Brain pericyte (primary cell): ENCODE results near the gene VPS36.
"Not testable (repeated sequence)": the region's sequence is repeated elsewhere in the genome, so short reads cannot be mapped to it uniquely, and the experiment has no call there.

Experiments used
- DNase-seq: peaks from one replicate; pipeline ENCODE4 v3.0.0-alpha.2; 2012; ENCODE audit warnings: low read depth, low spot score

VPS36 gene

DNA sequence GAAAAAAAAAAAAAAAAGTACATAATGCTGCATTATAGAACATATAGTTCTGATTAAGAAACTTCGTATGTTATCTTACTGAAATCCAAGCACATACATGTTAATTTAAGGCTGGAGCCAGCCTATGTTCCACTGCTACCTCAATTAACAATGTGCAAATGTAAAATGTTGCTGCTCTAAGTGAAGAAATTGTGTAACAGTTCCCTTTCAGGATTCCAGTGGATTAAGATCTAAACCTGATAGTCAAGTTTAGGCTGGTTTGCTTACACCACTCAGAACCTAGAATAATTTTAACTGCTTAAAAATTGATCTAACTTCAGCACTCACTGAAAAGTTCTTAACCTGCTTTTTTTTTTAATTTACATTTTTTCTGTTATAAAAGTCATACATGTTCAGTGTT is 4.2 kb downstream of the VPS36 start:
- DNase-seq, result no peak

DNA sequence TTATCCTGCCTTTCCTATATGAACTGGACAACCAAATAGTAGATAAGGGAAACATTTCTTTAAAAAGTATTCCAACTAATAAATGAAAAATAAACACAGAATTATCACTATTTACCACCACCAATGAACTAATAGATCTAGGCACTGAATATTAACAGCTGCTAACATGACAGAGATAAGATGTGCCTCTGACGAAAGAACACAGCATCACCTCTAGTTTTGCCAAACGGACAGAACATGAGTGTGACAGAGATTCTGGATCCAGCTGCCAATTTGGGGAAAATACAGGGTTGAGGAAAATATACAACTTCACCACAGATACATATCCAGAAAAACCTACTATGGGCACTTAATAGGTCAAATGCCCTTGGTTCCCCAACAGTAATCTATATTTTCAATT is 18.0 kb downstream of the VPS36 start:
- DNase-seq, result no peak

DNA sequence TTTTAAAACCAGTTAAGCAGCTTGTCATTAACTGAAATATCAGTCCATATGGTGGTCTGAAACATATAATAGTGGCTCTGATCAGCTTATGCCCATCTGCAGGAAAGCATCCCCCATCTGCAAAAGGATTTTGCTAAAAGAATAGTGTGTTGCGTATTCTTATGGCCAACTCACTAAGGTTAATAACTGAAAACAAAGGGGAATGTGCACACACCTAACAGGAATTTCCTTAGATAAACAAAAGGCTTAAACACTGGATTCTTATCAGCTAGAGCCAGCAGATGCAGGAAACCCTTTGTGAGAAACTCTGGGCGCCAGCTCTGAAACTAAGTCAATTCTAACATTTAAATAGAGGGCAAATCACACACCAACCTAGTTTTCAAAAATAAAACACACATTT is 22.1 kb downstream of the VPS36 start:
- no peak for DNase-seq

DNA sequence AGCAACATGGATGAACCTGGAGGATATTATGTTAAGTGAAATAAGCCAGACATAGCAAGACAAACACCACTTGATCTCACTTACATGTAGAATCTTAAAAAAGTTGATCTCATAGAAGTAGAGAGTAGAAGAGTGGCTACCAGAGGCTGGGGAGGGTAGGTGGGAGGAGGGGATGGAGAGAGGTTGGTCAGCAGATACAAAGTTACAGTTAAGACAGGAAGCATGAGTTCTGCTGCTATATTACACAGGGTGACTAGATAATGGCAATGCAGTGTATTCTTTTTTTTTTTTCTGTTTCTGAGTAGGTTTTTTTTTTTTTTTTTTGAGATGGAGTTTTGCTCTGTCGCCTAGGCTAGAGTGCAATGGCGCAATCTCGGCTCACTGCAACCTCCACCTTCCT is 29.2 kb downstream of the VPS36 start:
- DNase-seq, result no peak

DNA sequence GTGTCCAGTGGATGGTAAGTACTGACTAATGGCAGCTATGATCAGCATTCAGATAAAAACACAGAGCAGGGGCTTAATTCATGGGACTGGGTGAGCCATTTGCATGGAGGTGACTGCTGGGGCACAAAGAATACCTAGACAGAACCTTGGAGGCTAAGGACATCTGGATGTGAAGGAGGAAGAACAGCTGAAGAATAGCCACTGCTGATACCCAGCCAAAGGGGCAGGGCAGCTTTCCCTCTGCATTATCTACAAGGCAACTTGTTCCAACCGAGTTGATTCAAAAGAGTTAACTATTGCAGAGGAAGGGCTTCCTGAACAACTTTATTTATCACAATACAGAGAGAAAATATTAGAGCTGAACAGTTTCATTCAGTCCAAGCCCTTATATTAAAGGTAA is 31.4 kb downstream of the VPS36 start:
- no peak for DNase-seq

DNA sequence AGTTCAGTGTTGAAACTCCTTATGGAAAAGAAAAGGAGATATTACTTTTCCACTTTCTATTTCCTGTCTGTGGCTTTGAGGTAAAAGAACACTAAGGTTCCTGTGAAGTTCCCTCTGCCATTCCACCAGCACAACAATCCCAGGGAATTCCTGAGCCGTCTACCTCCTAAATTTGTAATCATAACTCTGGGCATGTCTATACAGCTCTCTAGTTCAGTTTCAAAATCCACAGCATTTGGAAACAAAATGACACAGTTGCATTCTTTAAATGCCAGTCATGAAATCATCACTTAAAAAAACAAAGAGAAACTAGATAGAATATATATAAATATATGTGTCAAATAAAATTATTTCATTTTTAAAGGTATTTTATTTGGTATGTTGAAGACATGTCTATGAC is 35.5 kb downstream of the VPS36 start:
- no peak for DNase-seq

DNA sequence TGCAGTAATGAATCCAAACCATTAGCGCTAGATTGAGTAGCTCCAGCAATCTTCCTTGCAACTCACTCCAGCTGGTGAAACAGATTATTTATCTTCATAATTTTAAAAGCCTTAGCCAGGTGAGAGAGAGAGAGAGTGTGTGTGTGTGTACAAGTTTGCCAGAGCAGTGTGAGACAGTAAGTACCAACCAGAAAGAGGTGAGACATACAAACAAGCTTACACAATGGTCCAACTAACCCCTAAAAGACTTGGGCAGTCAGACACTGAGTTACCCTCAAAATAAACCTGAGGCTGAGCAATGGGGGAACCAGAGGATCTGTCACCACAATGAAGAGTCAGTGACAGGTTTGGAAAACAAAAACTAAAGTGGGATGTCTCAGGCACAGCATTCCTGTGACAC is 36.4 kb downstream of the VPS36 start:
- no peak for DNase-seq

DNA sequence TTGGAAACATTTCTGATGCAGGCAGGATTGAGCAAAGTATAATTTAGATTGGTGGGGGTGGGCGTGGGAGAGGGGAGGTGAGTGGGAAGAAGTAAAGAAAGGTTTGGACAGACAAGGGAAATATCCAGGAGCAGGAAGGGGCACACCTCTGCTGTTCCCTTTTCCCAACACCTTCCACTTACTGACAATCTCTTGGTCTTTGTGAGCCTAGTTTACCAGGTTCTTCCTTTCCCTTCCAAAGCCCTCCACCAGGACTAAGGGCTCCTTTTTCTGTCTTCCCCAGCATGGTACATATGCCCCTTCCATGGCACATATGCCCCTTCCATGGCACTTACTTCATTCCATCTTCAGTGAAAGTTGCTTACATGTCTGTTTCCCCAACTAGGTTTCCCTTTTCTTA is 38.3 kb downstream of the VPS36 start:
- no peak for DNase-seq

DNA sequence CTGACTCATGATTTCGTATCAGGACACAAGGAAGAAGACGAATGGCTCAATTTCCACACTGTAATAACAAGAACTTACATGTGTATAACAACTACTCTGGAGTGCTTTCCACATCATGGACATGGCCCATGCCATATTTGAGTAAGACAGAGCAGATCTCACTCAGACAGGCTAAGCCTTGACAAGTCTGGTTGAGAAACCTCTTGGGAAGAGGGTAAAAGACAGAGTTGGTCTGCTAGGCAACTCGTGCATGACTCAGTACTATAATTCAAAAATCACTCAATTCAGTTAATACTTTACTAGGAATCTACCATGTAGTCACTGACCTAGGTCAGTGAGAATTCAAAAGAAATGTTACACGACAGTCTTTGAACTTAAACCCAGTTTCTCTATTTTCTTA is 38.8 kb downstream of the VPS36 start:
- no peak for DNase-seq

DNA sequence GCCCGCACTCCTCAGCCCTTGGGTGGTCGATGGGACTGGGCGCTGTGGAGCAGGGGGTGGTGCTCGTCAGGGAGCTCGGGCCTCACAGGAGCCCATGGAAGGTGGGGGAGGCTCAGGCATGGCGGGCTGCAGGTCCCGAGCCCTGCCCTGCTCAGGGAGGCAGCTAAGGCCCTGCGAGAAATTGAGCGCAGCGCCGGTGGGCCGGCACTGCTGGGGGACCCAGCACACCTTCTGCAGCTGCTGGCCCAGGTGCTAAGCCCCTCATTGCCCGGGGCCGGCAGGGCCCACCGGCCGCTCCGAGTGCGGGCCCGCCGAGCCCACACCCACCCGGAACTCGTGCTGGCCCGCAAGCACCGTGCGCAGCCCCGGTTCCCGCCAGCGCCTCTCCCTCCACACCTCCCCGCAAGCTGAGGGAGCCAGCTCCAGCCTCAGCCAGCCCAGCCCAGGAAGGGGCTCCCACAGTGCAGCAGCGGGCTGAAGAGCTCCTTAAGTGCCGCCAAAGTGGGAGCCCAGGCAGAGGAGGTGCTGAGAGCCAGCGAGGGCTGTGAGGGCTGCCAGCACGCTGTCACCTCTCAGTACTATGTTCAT is 42.3 kb downstream of the VPS36 start:
- DNase-seq, result not testable (repeated sequence)

DNA sequence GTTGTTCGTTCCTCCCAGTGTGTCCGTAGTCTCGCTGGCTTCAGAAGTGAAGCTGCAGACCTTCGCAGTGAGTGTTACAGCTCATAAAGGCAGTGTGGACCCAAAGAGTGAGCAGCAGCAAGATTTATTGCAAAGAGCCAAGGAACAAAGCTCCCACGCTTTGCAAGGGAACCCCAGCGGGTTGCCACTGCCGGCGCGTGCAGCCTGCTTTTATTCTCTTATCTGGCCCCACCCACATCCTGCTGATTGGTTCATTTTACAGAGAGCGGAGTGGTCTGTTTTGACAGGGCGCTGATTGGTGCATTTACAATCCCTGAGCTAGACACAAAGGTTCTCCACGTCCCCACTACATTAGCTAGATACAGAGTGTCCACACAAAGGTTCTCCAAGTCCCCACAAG is 43.0 kb downstream of the VPS36 start:
- not testable (repeated sequence) for DNase-seq

DNA sequence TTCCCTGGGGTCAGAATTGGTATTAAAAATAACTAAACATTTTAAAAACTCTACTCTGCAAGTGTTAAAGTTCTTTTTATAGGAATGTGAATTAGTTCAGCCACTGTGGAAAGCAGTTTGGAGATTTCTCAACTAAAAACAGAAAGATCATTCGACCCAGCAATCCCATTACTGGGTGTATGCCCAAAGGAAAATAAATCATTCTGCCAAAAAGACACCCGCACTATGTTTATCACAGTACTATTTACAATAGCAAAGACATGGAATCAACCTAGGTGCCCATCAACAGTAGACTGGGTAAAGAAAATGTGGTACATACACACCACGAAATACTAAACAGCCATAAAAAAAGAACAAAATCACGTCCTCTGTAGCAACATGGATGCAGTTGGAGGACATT is 43.8 kb downstream of the VPS36 start:
- DNase-seq, result no peak

DNA sequence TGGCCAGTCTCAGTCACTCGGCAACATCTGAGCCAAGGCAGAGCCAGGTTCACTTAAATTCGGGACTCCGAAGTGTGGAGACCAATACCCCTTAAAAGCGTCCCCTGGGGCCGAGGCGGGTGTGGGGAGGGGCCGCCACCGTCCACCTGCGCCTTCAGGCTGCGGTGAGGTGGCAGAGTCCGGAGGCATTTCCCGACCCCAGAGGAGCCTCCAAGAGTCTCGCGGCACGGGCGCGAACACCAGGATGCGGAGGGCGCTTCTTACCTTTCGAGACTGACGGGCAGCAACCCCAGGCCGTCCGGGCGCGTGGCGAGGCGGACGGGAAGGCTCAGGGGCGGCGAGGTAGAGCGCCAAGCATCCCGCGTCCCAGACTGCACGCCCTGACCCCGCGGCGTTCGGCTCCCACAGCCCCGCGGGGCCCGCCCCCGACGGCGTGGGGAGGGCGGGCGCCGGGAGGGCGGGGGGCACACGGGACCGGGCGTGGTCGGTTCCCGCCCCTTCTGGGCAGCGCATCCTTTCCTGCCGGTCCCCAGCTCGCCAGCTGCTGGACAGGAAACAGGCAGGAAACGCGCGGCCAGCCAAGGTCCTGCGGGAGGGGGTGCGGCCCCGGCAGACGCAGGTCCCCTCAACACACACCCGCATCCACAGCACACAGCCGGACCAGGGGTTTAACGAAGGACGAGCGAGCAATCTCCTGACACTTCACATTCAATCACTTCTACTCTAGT is 44.5 kb downstream of the VPS36 start, which contains the start of gene THSD1:
THSD1 (minus strand) TSS at position 406 of the 728 bp plus-strand sequence. CDS start 3,572 bp downstream, outside the sequence.
- DNase-seq, result no peak

DNA sequence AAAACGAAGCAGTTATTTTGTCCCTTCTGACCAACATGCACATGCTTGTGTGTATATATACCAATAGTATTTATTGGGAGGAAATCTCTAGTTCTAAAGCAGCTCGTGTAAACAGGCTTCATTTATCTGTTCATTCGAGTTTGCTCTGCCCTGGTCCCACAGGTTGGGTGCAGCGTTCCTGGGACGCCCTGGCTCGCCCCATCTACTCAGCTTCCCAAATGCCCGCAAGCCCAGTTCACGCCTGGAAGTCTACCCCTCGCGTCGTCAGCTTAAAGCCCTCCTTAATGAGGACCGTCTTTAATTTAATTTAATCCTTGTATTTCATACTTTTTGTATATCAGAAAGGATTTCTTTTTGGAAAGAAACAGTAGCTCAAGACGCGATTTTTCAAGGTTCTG is 45.1 kb downstream of the VPS36 start:
- no peak for DNase-seq

DNA sequence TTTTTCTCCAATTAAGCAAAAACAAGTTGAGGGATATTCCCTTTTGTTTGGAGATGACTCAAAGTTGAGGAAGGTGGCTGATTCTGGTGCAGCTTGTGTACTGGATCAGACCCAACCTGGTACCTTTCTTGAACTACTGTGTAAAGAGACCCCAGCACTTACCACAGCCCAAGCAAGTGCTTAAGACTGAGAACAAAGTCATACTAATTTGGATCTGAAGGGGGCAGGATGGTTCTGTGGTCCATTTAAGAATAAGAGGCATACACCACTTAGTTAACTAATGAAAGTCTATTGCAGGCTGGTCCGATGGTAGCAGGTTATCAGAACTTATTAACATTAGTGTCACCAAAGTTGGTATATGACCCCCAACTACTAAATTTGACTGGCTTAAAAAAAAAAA is 50.7 kb downstream of the VPS36 start:
- DNase-seq, result no peak

DNA sequence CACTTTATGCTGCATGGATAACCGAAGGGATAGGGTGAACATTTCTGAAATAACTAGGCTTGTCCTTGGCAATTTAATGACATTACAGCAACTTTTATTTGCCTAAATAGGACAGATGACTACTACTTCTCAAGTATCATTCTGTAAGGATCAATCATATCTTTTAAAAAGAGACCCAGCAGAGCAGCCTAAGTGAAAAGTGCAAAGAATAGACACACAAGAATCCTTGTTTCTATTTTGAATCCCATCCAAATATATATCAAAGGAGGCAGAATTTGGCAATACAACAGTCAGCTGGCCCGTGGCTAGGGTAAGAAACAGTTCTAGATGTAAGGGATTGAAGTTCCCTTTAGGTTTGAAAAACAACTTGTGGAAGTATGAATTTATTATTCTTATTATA is 51.4 kb downstream of the VPS36 start:
- no peak for DNase-seq

DNA sequence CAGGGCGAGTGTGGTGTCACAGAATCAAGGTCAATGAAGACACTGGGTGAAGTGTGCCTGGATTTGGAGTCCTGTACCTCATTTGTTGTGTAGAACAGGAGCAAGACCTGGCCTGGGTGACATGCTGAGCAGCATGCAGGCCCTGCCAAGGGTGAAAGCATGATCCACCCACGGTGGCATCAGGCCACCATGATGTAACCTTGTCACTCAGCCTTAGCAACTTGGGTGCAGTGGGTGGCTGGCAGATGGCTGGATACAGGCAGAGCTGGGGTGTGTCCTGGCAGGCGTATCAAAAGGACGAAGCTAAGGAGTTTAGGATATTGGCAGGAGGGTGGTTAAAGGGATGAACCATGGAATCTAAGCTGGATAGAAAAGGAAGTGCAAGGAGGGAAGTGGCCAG is 54.7 kb downstream of the VPS36 start:
- DNase-seq, result no peak

DNA sequence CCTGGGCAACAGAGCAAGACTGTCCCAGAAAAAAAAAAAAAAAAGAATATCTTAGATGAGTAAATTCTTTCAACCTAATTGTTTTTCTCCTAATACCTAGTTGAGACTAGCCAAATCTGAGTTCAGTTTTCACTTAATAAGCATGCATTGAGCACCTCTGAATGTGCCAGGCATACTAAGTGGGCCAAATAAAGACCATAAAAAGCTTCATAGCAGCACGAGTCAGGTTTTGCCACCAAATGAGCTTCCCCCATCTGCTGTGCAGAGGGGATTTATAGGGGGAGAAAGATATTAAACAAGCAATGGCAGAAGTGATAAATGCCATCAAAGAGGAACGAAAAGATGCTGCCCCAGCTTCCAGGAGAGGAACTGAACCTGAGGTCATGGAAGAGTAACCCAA is 55.8 kb downstream of the VPS36 start:
- no peak for DNase-seq

DNA sequence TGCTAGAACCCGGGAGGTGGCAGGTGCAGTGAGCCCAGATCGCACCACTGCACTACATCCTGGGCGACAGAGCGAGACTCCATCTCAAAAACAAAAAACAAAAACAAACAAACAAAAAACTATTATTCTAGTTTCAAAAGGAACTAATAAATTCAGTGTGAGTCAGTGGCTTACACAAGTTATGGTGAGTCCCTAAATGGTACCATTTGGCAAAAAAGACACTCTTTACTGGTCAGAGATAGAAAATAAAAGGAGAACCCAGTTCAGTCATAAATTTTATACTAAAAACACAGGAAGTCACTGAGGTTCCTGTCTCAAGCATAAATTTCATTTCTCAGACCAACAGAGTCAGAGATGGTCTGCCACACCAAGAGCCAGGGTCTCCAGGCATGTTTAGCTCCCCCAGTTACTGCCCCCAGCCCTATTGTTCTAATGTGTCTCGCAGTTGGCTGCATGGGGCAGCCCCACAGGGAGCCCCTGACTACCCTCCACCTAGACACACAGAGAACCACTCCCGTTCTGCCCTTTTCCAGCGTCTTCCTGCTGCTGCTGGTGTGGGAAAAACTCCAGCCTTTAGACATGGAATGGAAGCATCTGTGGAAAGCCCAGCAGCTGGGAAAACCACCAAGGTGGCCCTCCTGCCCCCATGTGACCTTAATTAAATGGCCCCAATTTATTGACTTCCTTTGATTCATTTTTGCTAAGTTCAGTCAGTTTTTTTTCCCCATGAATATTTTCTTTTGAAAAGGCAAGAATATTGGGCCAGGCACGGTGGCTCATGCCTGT is 56.7 kb downstream of the VPS36 start:
- no peak for DNase-seq

DNA sequence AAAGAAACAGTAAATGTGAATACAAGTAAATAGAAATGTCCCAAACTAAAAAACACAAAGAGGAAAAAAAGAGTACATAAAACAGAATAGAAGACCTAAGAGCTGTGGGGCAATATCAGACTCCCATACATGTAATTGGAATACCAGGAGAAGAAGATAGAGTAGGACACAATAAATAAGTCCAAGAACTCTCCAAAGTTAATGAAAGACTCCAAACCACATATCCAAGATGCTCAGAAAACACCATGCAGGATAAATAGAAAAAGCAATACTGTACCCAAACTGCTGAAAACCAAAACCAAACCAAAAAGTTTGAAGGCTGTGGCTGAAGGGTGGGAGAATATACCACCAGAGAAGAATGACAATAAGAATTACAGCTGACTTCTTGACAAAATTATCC is 62.7 kb downstream of the VPS36 start:
- no peak for DNase-seq

DNA sequence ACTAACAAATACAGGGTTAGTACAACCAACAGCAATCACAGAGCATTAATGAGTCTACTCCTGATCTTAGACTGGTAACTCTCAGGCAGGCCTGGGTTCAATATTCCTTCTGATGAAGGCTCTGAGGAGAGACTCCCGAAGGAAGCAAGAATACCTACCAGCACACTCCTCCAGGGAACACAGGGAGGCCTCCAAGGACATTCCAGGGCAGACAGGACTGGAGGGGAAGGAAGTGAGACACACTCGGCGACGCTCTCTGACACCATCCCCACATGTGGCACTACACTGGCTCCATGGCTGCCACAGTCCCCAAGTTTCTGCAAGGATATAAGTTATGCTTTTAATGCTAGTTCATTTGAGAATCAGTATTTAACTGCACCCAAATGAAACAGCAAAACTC is 64.6 kb downstream of the VPS36 start:
- DNase-seq, result no peak

DNA sequence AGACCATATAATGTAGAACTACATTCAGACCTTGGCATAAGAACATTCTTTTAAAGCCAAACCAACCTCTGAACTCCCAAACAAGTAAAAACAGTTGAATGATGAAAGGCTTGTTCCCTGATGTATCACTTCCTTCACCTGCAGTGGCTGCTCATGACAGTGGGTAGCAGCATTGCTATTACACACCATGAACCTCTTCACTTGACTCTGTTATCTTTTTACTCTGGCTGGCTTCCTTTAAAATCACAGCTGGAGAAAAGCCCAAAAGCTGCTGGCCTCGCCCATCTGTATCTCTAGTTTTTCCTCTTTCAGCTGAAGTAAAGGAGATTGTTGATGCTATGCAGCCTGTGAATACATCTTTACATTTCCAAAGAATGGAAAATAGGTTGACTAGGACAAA is 67.1 kb downstream of the VPS36 start:
- no peak for DNase-seq

DNA sequence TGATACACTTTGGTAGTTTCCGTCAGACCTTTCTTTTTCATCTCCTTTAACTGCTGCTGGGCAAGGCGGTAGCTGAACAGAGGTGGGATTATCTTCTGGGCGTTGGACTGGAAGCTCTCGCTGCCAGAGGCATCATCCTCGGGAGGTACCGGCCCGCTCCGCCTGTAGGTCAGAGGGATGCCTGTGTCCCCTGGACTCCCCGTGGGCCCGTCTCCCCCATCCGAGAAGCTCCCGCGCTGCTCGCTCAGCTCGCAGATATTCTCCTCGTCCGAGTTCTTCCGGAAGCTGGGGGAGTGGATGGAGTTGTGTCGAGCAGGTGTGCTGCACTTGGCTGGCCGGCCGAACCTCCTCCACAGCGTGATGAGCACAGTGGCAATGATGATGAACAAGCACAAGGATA is 72.1 kb downstream of the VPS36 start:
- DNase-seq, result no peak
